RWPE1 (cell line): ENCODE data around the gene NOSIP.

ENCODE experiments used
- CTCF ChIA-PET: fragments of 350-600 bp; sonication (Branson Sonifier 250); formaldehyde crosslinking; extraction: SDS; loops from one replicate; lab custom pipeline; 2021; lab: Yijun Ruan, JAX
- POLR2A ChIA-PET: fragments of 400-600 bp; formaldehyde crosslinking; extraction: SDS; loops from one replicate; lab custom pipeline; 2020; ENCODE audit warnings: antibody characterized with exemption; ENCODE audit not compliant: low non-redundant PET; lab: Yijun Ruan, JAX
- DNase-seq: peaks from one replicate; pipeline ENCODE4 v3.0.0; 2012; ENCODE audit warnings: low spot score
- H3K27ac ChIP-seq: fragments of 450-650 bp; 2 replicates; pipeline ENCODE4 v1.5.1; 2017
- TF ChIP-seq, protein P1 (sequence below): fragments of 450-650 bp; conservative IDR thresholded peaks from 2 replicates; pipeline ENCODE4 v1.5.1; 2017; ENCODE audit warnings: low read depth, mild to moderate bottlenecking

NOSIP gene

DNA sequence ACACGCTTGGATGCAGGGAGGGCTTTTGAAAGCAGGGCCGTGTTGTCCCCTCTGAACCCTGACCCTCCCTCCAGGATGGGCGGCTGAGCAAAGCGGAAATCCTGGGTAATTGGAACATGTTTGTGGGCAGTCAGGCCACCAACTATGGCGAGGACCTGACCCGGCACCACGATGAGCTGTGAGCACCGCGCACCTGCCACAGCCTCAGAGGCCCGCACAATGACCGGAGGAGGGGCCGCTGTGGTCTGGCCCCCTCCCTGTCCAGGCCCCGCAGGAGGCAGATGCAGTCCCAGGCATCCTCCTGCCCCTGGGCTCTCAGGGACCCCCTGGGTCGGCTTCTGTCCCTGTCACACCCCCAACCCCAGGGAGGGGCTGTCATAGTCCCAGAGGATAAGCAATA is 37.3 kb downstream of the NOSIP start:
- CTCF ChIA-PET = no interaction called here
- POLR2A ChIA-PET = no interaction called here
- no peak overlapping the region for H3K27ac ChIP-seq
- TF ChIP-seq, protein P1, sequence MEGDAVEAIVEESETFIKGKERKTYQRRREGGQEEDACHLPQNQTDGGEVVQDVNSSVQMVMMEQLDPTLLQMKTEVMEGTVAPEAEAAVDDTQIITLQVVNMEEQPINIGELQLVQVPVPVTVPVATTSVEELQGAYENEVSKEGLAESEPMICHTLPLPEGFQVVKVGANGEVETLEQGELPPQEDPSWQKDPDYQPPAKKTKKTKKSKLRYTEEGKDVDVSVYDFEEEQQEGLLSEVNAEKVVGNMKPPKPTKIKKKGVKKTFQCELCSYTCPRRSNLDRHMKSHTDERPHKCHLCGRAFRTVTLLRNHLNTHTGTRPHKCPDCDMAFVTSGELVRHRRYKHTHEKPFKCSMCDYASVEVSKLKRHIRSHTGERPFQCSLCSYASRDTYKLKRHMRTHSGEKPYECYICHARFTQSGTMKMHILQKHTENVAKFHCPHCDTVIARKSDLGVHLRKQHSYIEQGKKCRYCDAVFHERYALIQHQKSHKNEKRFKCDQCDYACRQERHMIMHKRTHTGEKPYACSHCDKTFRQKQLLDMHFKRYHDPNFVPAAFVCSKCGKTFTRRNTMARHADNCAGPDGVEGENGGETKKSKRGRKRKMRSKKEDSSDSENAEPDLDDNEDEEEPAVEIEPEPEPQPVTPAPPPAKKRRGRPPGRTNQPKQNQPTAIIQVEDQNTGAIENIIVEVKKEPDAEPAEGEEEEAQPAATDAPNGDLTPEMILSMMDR = no peak
- no peak for DNase-seq

DNA sequence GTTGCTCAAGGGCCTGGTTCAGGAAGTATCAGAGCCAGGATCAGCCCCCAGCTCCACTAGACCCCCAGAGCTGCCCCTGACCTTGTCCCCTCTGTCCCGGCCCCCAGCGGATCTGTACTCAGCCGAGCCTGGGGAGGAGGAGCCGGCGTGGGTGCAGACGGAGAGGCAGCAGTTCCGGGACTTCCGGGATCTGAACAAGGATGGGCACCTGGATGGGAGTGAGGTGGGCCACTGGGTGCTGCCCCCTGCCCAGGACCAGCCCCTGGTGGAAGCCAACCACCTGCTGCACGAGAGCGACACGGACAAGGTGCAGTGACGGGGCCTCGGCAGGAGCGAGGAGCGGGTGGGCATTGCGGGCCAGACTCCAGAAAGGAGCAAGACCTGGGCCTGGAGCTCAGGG is 37.9 kb downstream of the NOSIP start:
- TF ChIP-seq, protein P1 = no peak
- DNase-seq = no peak
- ChIA-PET CTCF (no interaction called here), POLR2A (no interaction called here)
- no peak overlapping the region for H3K27ac ChIP-seq

DNA sequence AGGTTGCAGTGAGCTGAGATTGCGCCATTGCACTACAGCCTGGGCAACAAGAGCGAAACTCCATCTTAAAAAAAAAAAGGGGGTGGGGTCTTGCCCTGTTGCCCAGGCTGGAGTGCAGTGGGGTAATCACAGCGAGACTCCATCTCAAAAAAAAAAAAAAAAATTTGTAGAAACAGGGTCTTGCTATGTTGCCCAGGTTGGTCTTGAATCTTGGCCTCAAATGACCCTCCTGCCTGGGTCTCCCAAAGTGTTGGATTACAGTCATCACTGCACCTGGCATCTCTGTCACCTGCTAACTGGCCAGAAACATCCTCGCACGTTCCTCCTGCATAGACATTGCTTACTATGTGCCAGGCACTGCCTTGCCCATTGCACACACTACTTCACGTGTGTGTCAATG is 38.4 kb downstream of the NOSIP start:
- no peak overlapping the region for H3K27ac ChIP-seq
- POLR2A ChIA-PET = no interaction called here
- CTCF ChIA-PET = no interaction called here
- no peak for DNase-seq
- TF ChIP-seq, protein P1 = no peak

DNA sequence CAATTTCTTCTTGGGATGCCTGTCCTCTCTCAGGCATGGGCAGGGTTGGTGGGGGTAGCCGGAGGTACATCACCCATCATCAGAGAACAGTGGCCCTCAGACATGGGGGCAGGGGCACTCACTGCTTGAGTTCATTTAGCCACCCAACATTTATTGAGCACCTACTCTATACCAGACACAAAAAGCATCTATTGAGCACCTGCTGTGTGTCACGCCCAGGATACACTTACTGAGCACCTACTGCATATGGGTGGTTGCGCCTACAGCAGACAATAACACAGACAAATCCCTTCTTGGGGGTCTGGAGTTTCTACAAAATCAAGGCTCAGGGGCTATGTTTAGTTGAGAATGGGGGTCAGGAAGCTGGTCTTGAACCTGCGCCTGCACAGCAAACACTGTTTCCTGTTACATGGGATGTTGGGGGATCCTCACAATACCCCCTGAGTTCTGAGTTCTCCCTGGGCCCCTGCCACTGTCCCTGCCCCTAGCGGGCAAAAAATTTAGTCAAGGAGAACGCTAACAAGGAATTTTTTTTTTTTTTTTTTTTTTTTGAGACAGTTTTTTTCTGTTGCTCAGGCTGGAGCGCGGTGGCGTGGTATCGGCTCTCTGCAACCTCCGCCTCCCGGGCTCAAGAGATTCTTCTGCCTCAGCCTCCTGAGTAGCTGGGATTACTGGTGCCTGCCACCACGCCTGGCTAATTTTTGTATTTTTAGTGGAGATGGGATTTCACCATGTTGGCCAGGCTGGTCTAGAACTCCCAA is 41.0 kb downstream of the NOSIP start:
- POLR2A ChIA-PET = no interaction called here

DNA sequence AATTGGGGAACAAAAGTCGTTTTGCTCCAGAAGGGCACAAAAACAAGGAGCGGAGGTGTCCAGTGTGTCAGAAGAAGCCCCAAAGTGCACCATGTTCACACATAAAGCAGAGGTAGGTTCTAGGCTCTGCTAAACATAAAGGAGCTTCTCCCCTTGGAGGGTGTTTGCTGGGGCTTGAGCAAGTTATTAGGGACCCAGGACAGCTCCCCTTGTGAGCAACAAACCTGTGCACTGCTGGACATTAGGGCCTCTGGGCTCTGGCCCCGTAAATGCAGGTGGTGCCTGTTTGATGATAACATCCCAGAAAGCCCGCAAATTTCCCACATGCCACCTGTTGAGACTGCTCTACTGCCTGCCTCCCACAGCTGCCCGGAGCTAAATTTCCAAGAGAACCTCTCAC is 41.7 kb downstream of the NOSIP start:
- TF ChIP-seq, protein P1 = no peak
- H3K27ac ChIP-seq = no peak overlapping the region
- ChIA-PET POLR2A (interaction anchor here (0.6 kb wide), 1 partner anchor 13 kb away, joined by 10 read pairs; no protein-coding TSS in a partner anchor), CTCF (interaction anchor here (0.7 kb wide), 1 partner anchor 29 kb away, joined by 5 read pairs; no protein-coding TSS in a partner anchor)
- DNase-seq = no peak

More for the DNA sequence above, 41.0 kb downstream of the NOSIP start:
- CTCF ChIA-PET = no interaction called here
- DNase-seq = no peak
- TF ChIP-seq, protein P1 = no peak
- H3K27ac ChIP-seq = no peak overlapping the region

DNA sequence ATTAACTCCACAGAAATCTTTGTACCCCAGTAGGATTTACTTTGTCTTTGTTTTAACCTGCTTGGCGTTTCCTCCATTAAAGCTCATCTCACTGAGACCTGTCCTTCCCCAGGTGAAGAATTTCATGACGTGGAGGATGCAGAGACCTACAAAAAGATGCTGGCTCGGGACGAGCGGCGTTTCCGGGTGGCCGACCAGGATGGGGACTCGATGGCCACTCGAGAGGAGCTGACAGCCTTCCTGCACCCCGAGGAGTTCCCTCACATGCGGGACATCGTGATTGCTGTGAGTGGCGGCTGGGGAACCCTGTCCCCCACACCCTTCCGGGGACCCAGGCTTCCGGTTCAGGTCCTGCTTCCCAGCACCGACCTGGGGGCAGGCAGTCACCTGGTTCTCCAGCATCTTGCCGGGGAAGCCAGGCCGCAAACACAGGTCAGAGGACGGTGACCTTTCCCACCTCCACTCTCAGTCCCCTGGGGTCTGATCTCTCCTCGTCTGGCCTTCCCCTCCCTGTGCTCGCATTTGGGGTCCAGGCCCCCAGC is 43.4 kb downstream of the NOSIP start:
- no peak overlapping the region for H3K27ac ChIP-seq
- TF ChIP-seq, protein P1 = no peak
- ChIA-PET POLR2A (no interaction called here), CTCF (interaction anchor here (0.6 to 0.7 kb wide), 2 partner anchors 22 to 27 kb away, joined by 4 read pairs; no protein-coding TSS in a partner anchor)
- DNase-seq = no peak
